AG04450 (cell line): ENCODE data around the gene ADGRE2. TPM values are rescaled to one million over a fixed set of nuclear protein-coding genes. Genes with fewer than 3 reads are reported as not detected.

Source experiments
- CTCF ChIA-PET: fragments of 300-600, 350-600 bp; formaldehyde crosslinking; extraction: SDS; loops from one replicate; lab custom pipeline; 2022; ENCODE audit warnings: antibody characterized with exemption, inconsistent platforms; lab: Charles Lee
- POLR2A ChIA-PET: fragments of 350-600 bp; formaldehyde crosslinking; extraction: SDS; loops from one replicate; lab custom pipeline; 2021; ENCODE audit warnings: antibody characterized with exemption, inconsistent platforms; lab: Yijun Ruan, JAX
- DNase-seq: peaks from one replicate; pipeline ENCODE4 v3.0.0-alpha.2; 2011; ENCODE audit warnings: low read depth, low spot score
- H3K27ac ChIP-seq: one replicate; pipeline ENCODE4 v1.5.1; 2012; ENCODE audit warnings: low read depth, low read length, control low read depth
- H3K27me3 ChIP-seq: one replicate; pipeline ENCODE4 v1.6.0; 2012; ENCODE audit warnings: low read length; ENCODE audit not compliant: control insufficient read depth, insufficient read depth
- H3K4me3 ChIP-seq: 2 replicates; pipeline ENCODE4 v1.5.1; 2011; ENCODE audit warnings: mild to moderate bottlenecking, low read depth, low read length, control low read depth
- H3K9me3 ChIP-seq: 2 replicates; pipeline ENCODE4 v1.5.1; 2012; ENCODE audit warnings: low read length; ENCODE audit not compliant: control insufficient read depth, insufficient read depth
- CTCF ChIP-seq: IDR thresholded peaks from 2 replicates; pipeline ENCODE4 v1.5.1; 2011; ENCODE audit warnings: low read depth, low read length, control low read depth, inconsistent platforms
- polyA plus RNA-seq: library from polyadenylated mRNA; depleted of rRNA; stranded (reverse); fragments of >200 nt; gene quantifications from 2 replicates; pipeline ENCODE4 v1.2.3, GENCODE V29; 2011

ADGRE2 gene
- polyA plus RNA-seq, 1 experiment, result 0.12 TPM

GRCh38 chr19:14695471-14695870 lies 82.9 kb downstream of the ADGRE2 start:
- no peaks in the 10 kb centered on the region for H3K9me3 ChIP-seq
- H3K4me3 ChIP-seq, result no peak overlapping the region
- no peak for TF ChIP-seq CTCF
- POLR2A ChIA-PET, result no interaction called here
- CTCF ChIA-PET, result interaction anchor here (0.8 kb wide), 1 partner anchor 122 kb away, joined by 4 read pairs; no protein-coding TSS in a partner anchor
- no peaks in the 10 kb centered on the region for H3K27me3 ChIP-seq
- no peak for DNase-seq
- no peak overlapping the region for H3K27ac ChIP-seq

GRCh38 chr19:14694641-14695266 lies 83.6 kb downstream of the ADGRE2 start:
- Histone ChIP-seq H3K4me3 (no peak overlapping the region), H3K9me3 (no peaks in the 10 kb centered on the region; the same call in 1 of the 2 replicates), H3K27me3 (no peaks in the 10 kb centered on the region), H3K27ac (no peak overlapping the region)
- ChIA-PET POLR2A (no interaction called here), CTCF (interaction anchor here (0.8 kb wide), 1 partner anchor 121 kb away, joined by 4 read pairs; no protein-coding TSS in a partner anchor)
- no peak for TF ChIP-seq CTCF
- DNase-seq, result no peak

DNA sequence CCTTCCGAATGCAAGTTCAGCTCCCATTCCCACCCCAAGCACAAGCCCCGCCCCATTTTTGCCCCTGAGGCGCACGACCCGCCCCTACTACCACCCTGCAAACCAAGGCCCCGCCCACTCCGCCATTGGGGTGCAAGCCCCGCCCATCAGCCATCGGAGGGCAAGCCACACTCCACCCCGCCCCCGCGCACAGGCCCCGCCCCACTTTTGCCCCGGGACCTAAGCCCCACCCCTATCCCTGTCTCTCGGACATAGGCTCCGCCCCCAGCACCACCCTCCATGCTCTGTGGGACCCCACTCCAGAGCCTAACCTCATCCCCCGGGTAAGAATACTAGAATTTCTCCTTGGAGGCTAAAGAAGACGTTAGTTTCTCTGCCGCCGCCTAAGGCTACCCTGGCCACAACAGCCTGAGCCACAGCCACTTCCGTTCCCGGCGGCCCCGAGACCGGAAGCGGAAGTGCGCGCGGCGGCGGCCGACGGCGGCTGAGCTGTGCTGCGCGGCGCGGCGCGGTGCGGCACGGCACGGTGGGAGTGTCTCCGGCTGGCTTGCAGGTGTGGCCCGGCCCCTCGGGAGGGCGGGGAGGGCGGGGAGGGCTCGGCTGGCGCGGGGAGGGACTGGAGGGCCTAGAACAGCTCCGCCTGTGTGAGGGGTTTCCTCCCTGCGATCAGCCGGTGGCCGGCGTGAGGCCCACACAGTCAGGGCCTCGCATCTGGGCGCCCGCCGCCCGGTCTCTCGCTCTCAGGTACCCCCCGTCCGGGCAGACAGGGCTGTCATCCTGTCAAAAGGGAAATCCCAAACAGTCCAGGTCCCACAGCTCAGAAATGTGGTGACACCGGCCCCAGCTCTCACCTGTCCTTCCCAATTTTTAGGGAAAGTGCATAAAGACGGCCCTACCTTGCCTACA lies 88.5 kb downstream of the ADGRE2 start, which contains the start of gene ZNF333:
Gene ZNF333, plus strand, starts transcription at position 451 of the 906 bp plus-strand sequence. CDS start 3,444 bp downstream, outside the sequence.
- ChIA-PET CTCF (interaction anchor here (0.8 to 10.4 kb wide), 3 partner anchors 16 to 134 kb away, joined by 3 to 237 read pairs (median 4); partner anchors contain the start of genes ADGRE3 and NDUFB7), POLR2A (interaction anchor here (0.6 to 1.4 kb wide), 5 partner anchors 17 to 118 kb away, joined by 3 to 5 read pairs (median 3); partner anchors contain the start of gene NDUFB7)
- Histone ChIP-seq H3K27ac (peak within 1 kb of the TSS; percentile 98), H3K4me3 (peak within 1 kb of the TSS; percentile 91), H3K9me3 (no peaks in the 10 kb centered on the region; the same call in 1 of the 2 replicates), H3K27me3 (no peaks in the 10 kb centered on the region)
- TF ChIP-seq CTCF, result no peak
- peak; percentile 77 for DNase-seq

GRCh38 chr19:14686411-14686810 lies 91.9 kb downstream of the ADGRE2 start:
- POLR2A ChIA-PET, result no interaction called here
- TF ChIP-seq CTCF, result peak; percentile 35
- H3K27ac ChIP-seq, result no peak overlapping the region
- DNase-seq, result no peak
- H3K27me3 ChIP-seq, result no peaks in the 10 kb centered on the region
- CTCF ChIA-PET, result interaction anchor here (0.5 to 10.4 kb wide), 5 partner anchors 11 to 221 kb away, joined by 3 to 237 read pairs (median 4); partner anchors contain the start of gene NDUFB7
- no peaks in the 10 kb centered on the region; the same call in 1 of the 2 replicates for H3K9me3 ChIP-seq
- no peak overlapping the region for H3K4me3 ChIP-seq
